Stimulated activated naive CD4-positive, alpha-beta T cell (primary cell): Measurements from ENCODE around the gene FFAR4.

ENCODE experiments used
- DNase-seq, 6 experiments: peaks; one replicate each; lab custom pipeline; 2025; lab: John Stamatoyannopoulos, UW

Gene FFAR4

GRCh38 chr10:93600446-93601145, 34.1 kb downstream of the FFAR4 start:
- no peak for DNase-seq

- DNase-seq: no peak
Observed at GRCh38 chr10:93601146-93601773, 34.8 kb downstream of the FFAR4 start, which contains the start of gene RBP4. TSS of gene RBP4 (minus strand) at chr10:93601235. CDS start at chr10:93601028, 207 bp downstream.

DNA sequence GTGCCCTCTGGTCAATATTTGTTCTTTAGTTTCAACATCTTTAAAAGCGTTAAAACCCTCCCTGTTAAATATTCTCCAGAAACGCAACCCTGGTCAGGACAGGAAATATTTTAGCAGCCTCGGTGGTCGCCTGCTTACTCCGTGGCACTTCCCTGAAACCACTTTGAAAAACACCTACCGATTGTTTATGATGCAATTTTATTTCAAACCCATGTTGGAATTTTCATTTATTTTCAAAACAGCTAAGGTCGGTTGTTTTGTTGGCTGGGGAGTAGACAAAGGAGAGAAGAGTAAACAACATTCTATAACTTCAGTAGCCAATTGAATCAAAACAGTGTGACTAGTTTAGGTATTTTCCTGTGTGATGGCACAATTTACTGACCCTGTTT, 35.3 kb downstream of the FFAR4 start:
- DNase-seq: no peak

DNA sequence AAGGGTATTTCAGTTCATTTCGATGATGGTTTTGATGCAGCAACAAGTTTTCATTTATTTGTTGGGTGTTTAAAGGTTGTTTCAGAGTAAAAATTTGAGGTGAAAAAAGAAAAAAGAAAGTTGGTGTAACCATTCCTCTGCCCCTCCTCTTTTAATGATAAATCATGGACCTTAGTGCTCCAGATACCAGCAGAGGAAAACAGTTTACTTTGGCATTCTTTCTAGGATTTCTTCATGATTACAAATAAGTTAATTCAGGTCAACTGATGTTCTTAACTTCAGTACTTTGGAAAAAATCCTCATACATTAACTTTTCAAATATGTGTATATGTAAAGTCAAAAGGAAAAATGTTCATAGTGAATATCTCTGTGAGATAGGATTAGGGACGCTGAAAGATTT, 36.6 kb downstream of the FFAR4 start:
- no peak for DNase-seq

GRCh38 chr10:93604146-93604545, 37.7 kb downstream of the FFAR4 start:
- no peak for DNase-seq

- DNase-seq: no peak
Observed at GRCh38 chr10:93608421-93608820, 42.0 kb downstream of the FFAR4 start.

DNA sequence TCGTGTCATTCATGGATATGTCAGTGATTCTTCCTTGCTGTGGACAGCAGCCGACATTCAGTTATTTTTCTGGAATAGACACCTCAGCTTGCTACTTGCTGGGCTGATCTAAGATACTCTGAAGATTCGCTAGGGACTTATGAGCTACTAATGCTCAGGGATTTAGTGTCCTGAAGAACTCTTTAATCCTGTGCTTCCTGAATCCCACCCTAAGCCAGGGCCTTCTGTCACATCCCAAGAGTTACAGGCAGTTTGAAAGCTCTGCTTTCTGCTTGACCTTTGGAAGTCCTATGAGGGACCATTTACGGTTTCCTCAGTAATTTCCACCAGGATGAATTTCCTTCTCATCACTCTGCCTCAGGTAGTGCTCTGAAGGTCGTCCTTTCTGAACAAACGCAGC, 45.8 kb downstream of the FFAR4 start, which contains the start of gene PDE6C:
PDE6C (plus strand) TSS at position 227 of the 400 bp plus-strand sequence. CDS start 189 bp downstream, outside the sequence.
- no peak for DNase-seq

GRCh38 chr10:93613126-93613525, 46.7 kb downstream of the FFAR4 start:
- DNase-seq: no peak

GRCh38 chr10:93614101-93614825, 47.8 kb downstream of the FFAR4 start:
- DNase-seq: no peak

DNA sequence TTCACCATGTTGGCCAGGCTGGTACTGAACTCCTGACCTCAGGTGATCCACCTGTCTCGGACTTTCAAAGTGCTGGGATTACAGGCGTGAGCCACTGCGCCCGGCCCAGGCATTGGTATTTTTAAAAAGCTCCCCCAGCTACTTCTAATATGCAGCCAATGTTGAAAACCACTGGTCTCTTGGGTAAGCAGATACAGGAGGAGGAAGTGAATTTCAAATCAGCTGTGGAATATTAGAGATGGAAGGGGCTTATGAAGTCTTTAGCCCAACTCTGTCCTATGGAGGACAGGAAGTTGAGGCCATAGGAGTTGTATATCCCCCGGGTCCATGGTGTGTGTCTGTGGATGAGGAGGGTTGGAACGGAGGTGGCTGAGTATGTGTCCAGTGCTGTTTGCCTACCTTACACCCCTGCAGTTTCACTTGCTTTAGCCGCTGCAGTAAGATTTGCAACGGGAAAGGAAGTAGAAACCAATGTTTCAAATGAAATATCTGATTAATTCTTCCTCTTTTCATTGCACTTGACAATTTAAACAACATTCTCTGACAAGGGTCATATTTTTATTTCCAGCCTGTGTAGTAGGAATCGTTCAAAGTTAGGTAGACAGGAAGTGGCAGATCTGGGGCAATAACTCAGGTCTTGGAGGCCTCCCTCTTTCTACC, 49.2 kb downstream of the FFAR4 start:
- DNase-seq: no peak

- DNase-seq: no peak
Observed at GRCh38 chr10:93620925-93621324, 54.5 kb downstream of the FFAR4 start.

GRCh38 chr10:93622942-93623341, 56.5 kb downstream of the FFAR4 start:
- DNase-seq: no peak

DNA sequence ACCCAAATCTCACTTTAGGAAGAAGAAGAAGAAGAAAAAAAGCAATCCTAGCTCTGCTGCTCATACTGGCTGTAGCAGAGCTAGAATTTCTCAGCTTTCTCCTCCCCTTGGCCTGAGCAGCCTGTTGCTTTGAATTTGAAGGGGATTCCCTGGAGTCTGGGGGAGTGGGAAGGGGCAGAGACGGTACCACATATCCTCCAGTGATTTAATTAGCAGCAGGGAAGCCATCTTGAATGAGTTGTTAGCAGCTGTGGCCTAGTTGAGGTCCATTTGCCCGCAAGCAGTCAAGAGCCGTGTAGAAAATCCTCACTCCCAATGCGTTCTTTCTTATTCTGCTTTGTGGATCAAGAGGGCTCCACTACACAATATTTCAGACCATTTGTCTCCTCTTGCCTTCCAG, 62.4 kb downstream of the FFAR4 start:
- DNase-seq: no peak

DNA sequence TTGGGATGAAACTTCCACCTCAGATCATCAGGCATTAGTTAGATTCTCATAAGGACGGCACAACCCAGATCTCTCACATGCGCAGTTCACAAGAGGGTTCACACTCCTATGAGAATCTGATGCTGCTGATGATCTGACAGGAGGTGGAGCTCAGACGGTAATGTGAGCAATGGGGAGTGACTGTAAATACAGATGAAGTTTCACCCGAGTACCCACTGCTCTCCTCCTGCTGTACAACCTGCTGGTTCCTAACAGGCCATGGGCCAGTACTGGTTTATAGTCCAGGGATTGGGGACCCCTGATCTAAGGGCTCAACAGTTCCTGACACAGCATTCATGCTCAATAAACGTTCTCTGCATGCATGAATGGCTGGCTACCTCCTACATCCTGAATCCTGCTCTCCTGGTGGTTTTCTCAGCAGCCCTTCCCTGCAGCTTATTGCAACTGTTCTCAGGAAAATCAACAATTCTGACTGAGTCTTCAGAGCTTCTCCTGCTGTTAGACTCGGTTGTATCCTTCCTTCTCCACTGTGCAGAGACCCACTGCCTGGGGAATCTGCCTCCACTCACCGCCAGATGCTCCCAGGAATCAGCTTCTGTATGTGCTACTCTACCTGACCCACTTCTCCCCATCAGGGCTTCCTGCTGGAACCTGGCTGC, 63.3 kb downstream of the FFAR4 start:
- DNase-seq: no peak

DNA sequence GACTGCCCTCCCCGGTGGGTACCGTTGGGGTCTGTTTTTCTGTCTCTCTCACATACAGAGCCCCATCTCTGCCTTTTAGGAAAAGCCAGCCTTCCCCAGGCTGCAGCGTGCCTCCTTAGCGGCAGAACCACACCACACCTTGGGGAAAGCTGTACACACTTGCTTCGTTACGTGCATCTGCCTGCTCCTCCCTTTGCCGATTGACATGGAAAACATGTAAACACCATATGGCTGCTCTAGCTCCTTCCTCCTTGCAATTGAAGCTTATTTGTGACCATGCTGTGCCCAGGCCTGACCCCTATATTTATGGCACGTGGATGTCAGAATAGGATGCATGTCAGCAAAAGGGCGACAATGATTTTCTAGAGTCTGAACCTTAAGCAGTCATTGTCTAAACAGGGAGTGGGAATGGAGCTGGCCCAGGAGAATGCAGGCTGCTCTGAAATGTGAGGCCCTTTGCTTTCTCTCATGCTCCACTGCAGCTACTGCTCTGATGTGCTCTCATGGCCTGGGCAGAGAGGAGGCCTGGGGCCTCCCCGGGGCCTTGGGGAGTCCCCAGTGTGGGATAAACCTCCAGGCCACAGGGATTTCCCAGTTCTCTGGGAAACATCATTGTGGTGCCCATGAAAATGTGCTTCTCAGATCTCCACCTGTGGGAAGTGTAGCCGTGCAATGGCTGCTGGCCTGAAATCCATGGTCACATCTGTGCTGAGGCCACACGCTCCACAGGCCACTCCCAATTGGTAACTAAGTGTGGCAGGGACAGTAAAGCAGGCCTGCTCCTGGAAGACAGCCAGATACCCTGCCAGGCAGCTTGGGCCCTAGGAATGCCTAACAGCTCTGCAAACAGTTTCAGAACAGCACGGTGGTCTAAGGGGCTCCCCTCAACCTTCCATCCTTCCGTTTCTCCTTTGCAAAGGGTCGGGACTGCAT, 64.4 kb downstream of the FFAR4 start:
- DNase-seq: no peak
